Liver (tissue), 9 donors: ENCODE measurements around the gene GNB5. TPM values are rescaled to one million over a fixed set of nuclear protein-coding genes. Genes with fewer than 3 reads are reported as not detected.

Experiments
- DNase-seq: peaks from one replicate; pipeline ENCODE4 v3.0.0-alpha.2; 2017; ENCODE audit warnings: low spot score
- H3K27ac ChIP-seq, 2 donors: one replicate each; pipeline ENCODE4 v1.7.0; 2013; ENCODE audit warnings: inconsistent platforms in 2 of 2, low read length in 2 of 2, control low read depth in 1 of 2, low read depth in 1 of 2, mild to moderate bottlenecking in 1 of 2
- H3K27me3 ChIP-seq, 4 donors: one replicate each; pipeline versions ENCODE4 v1.6.1 to v1.7.0; 2013; ENCODE audit warnings: low read length in 3 of 4, inconsistent platforms in 1 of 4, mild to moderate bottlenecking in 1 of 4, moderate library complexity in 1 of 4; ENCODE audit not compliant: control insufficient read depth in 4 of 4, insufficient read depth in 4 of 4
- H3K36me3 ChIP-seq, 4 donors: one replicate each; pipeline versions ENCODE4 v1.6.1 to v1.7.0; 2013; ENCODE audit warnings: low read length in 3 of 4, mild to moderate bottlenecking in 3 of 4, low read depth in 1 of 4, moderate library complexity in 1 of 4; ENCODE audit not compliant: control insufficient read depth in 4 of 4, insufficient read depth in 3 of 4
- H3K4me1 ChIP-seq, 4 donors: one replicate each; pipeline versions ENCODE4 v1.6.1 to v1.7.0; 2013; ENCODE audit warnings: low read length in 3 of 4, mild to moderate bottlenecking in 3 of 4, moderate library complexity in 1 of 4; ENCODE audit not compliant: control insufficient read depth in 4 of 4, insufficient read depth in 4 of 4
- H3K4me3 ChIP-seq, 3 donors: one replicate each; pipeline versions ENCODE4 v1.6.1 to v1.7.0; 2013; ENCODE audit warnings: low read length in 3 of 3, control low read depth in 1 of 3, low read depth in 1 of 3, mild to moderate bottlenecking in 1 of 3
- H3K9ac ChIP-seq, 2 donors: one replicate each; pipeline ENCODE4 v1.7.0; 2013; ENCODE audit warnings: low read length in 2 of 2, mild to moderate bottlenecking in 2 of 2, moderate library complexity in 2 of 2, control low read depth in 1 of 2, low read depth in 1 of 2
- H3K9me3 ChIP-seq, 4 donors: one replicate each; pipeline versions ENCODE4 v1.6.1 to v1.7.0; 2013; ENCODE audit warnings: low read length in 3 of 4; ENCODE audit not compliant: control insufficient read depth in 4 of 4
- ATF3 ChIP-seq: IDR thresholded peaks from 2 replicates; pipeline ENCODE4 v1.6.1; 2016; ENCODE audit warnings: antibody characterized with exemption
- CTCF ChIP-seq: fragments of 150-350 bp; IDR thresholded peaks from 2 replicates; pipeline ENCODE4 v1.5.1; 2017; ENCODE audit warnings: improper control_type of control experiment, low read depth, low read length; ENCODE audit not compliant: missing input control
- FOXA1 ChIP-seq: IDR thresholded peaks from 2 replicates; pipeline ENCODE4 v1.6.1; 2016; ENCODE audit warnings: antibody characterized with exemption
- FOXA2 ChIP-seq: IDR thresholded peaks from 2 replicates; pipeline ENCODE4 v1.6.1; 2016; ENCODE audit warnings: antibody characterized with exemption
- GABPA ChIP-seq, 2 donors: IDR thresholded peaks in 1 of 2; conservative IDR thresholded peaks in 1 of 2; 2 replicates each; pipeline ENCODE4 v1.6.1; 2016; ENCODE audit warnings: antibody characterized with exemption in 2 of 2, mild to moderate bottlenecking in 1 of 2, moderate library complexity in 1 of 2
- HNF4A ChIP-seq, 2 donors: conservative IDR thresholded peaks; 2 replicates each; pipeline ENCODE4 v1.6.1; 2016; ENCODE audit warnings: antibody characterized with exemption in 2 of 2, mild to moderate bottlenecking in 2 of 2
- HNF4G ChIP-seq: IDR thresholded peaks from 2 replicates; pipeline ENCODE4 v1.6.1; 2016; ENCODE audit warnings: antibody characterized with exemption
- MAX ChIP-seq: IDR thresholded peaks from 2 replicates; pipeline ENCODE4 v1.6.1; 2016; ENCODE audit warnings: antibody characterized with exemption
- REST ChIP-seq: IDR thresholded peaks from 2 replicates; pipeline ENCODE4 v1.6.1; 2016; ENCODE audit warnings: antibody characterized with exemption, mild to moderate bottlenecking
- SP1 ChIP-seq: IDR thresholded peaks from 2 replicates; pipeline ENCODE4 v1.6.1; 2018; ENCODE audit warnings: antibody characterized with exemption, mild to moderate bottlenecking
- TAF1 ChIP-seq: conservative IDR thresholded peaks from 2 replicates; pipeline ENCODE4 v1.6.1; 2016; ENCODE audit warnings: antibody characterized with exemption, mild to moderate bottlenecking
- YY1 ChIP-seq: IDR thresholded peaks from 2 replicates; pipeline ENCODE4 v1.6.1; 2016; ENCODE audit warnings: antibody characterized with exemption, mild to moderate bottlenecking
- ZBTB33 ChIP-seq: IDR thresholded peaks from 2 replicates; pipeline ENCODE4 v1.6.1; 2016; ENCODE audit warnings: antibody characterized with exemption
- WGBS: extraction: QIAGEN DNeasy Blood & Tissue Kit; methylation state at CpG from one replicate; pipeline ENCODE4 v1.1.7; 2013; 5-methylcytosine and 5-hydroxymethylcytosine counted together
- polyA plus RNA-seq, 2 donors: library from polyadenylated mRNA; stranded (reverse) in 1 of 2; unstranded in 1 of 2; fragments of 200-250 nt in 1 of 2; fragments of >200 nt in 1 of 2; fragmentation: Nextera tagmentation in 1 of 2; extraction: Ambion mirVana in 1 of 2; gene quantifications; one replicate each; pipeline versions ENCODE4 v1.2.1 to v1.2.3, GENCODE V29; 2013 to 2015
- total RNA-seq, 2 donors: library from RNA; depleted of rRNA; stranded (reverse); fragments of >200 nt; gene quantifications; one replicate each; pipeline ENCODE4 v1.2.3, GENCODE V29; 2014
- donor health status: healthy.
- donor health status: healthy.
- donor health status: healthy.
- donor health status: healthy.
- donor health status: healthy.

GNB5 gene
- total and polyA plus RNA-seq, 4 donors, result 13.7 to 19.2 (median 15.7) TPM

GRCh38 chr15:52224211-52224610 is 33.0 kb upstream of the GNB5 start (continued):
- TF ChIP-seq CTCF (no peak), TAF1 (no peak), ZBTB33 (no peak), FOXA2 (no peak)

GRCh38 chr15:52221730-52222129 is 30.5 kb upstream of the GNB5 start:
- no peaks in the 10 kb centered on the region for H3K9me3 ChIP-seq
- DNase-seq, result no peak
- no peaks in the 10 kb centered on the region for H3K27me3 ChIP-seq
- H3K27ac ChIP-seq, result no peak overlapping the region
- peaks cover 3 to 24% (median 9%) of the 10 kb centered on the region in 4 donors for H3K36me3 ChIP-seq
- TF ChIP-seq SP1, result no peak
- no peak for TF ChIP-seq FOXA2
- TF ChIP-seq REST, result no peak
- no peak for TF ChIP-seq HNF4A (conservative IDR thresholded peaks at IDR 0.05)
- no peak for TF ChIP-seq MAX
- TF ChIP-seq HNF4G, result no peak
- no peak overlapping the region for H3K4me3 ChIP-seq
- H3K4me1 ChIP-seq, result no peaks in the 10 kb centered on the region
- H3K9ac ChIP-seq, result no peak overlapping the region
- 90% methylated on average over 5 of the region's 5 CpGs for WGBS

GRCh38 chr15:52220937-52221660 is 29.9 kb upstream of the GNB5 start:
- peak overlapping the region in 1 of 2 donors; percentile 43 for H3K9ac ChIP-seq
- peaks cover 3 to 24% (median 9%) of the 10 kb centered on the region in 4 donors for H3K36me3 ChIP-seq
- no peaks in the 10 kb centered on the region for H3K27me3 ChIP-seq
- DNase-seq, result no peak
- WGBS, result 80% methylated on average over 7 of the region's 7 CpGs
- no peak overlapping the region for H3K27ac ChIP-seq
- TF ChIP-seq FOXA2 (no peak), GABPA (IDR thresholded peaks at IDR 0.05 in 1 of 2, conservative IDR thresholded peaks at IDR 0.05 in 1 of 2) (no peak), YY1 (no peak), ATF3 (no peak), ZBTB33 (no peak), HNF4G (no peak), FOXA1 (no peak), TAF1 (no peak)
- no peaks in the 10 kb centered on the region for H3K4me1 ChIP-seq
- no peaks in the 10 kb centered on the region for H3K9me3 ChIP-seq
- H3K4me3 ChIP-seq, result no peak overlapping the region
